Measurements from ENCODE around the gene LRIT1. TPM values are rescaled to one million over a fixed set of nuclear protein-coding genes. Genes with fewer than 3 reads are reported as not detected.
A peak's percentile ranks its signal among the peaks of the same experiment; 100 is the strongest.

LRIT1 gene
- total and polyA plus RNA-seq, 2 experiments from 2014 or later = not detected

GRCh38 chr10:84262190-84262956 lies 21.0 kb upstream of the LRIT1 start:
- 65 to 67% methylated on average over 13 of the region's 13 CpGs for WGBS, 2 experiments (ENCODE audit: low coverage in 1 of 2, low lambda C conversion rate in 2 of 2, missing lambda C conversion rate in 2 of 2)
- H3K36me3 ChIP-seq (ENCODE audit: low read depth) = no peaks in the 10 kb centered on the region
- no peaks in the 10 kb centered on the region for H3K9me3 ChIP-seq (ENCODE audit: low read depth)
- no peaks in the 10 kb centered on the region for H4K20me1 ChIP-seq (ENCODE audit: insufficient read depth)
- no peaks in the 10 kb centered on the region; the same call in 1 of the 2 replicates for H3K27me3 ChIP-seq (replicated peaks; ENCODE audit: insufficient read depth)
- H3K4me2 ChIP-seq (ENCODE audit: unreplicated experiment) = no peak overlapping the region
- H2AFZ ChIP-seq = no peak overlapping the region
- H3K9ac ChIP-seq = no peak overlapping the region
- no peak overlapping the region for H3K27ac ChIP-seq
- DNase-seq = no peak
- H3K9me2 ChIP-seq (ENCODE audit: insufficient read depth) = no peaks in the 10 kb centered on the region
- H3K79me2 ChIP-seq (ENCODE audit: insufficient read depth) = no peaks in the 10 kb centered on the region
- in situ Hi-C loops (cut with MboI) = loop anchor here (5.0 kb wide), 1 partner anchor 280 kb away; no protein-coding TSS in a partner anchor
- no peak overlapping the region for H3K4me3 ChIP-seq
- 0 out of 2 replicates have a peak, but pooled peaks cover under 1% of the 10 kb centered on the region for H3K4me1 ChIP-seq (ENCODE audit: insufficient read depth)
- TF ChIP-seq EZH2 (IDR thresholded peaks at IDR 0.05; ENCODE audit: insufficient read depth, poor library complexity, severe bottlenecking) (no peak), EZH2phosphoT487 (IDR thresholded peaks at IDR 0.05; ENCODE audit: insufficient read depth, low read depth) (no peak)
- no peaks in the 10 kb centered on the region for H3F3A ChIP-seq (ENCODE audit: insufficient read depth)

GRCh38 chr10:84261236-84261915 lies 20.0 kb upstream of the LRIT1 start:
- in situ Hi-C loops (cut with MboI) = loop anchor here (5.0 kb wide), 1 partner anchor 281 kb away; no protein-coding TSS in a partner anchor
- H3K9ac ChIP-seq = no peak overlapping the region
- no peak overlapping the region for H3K27ac ChIP-seq
- no peaks in the 10 kb centered on the region for H3K79me2 ChIP-seq (ENCODE audit: insufficient read depth)
- WGBS, 2 experiments (ENCODE audit: low coverage in 1 of 2, low lambda C conversion rate in 2 of 2, missing lambda C conversion rate in 2 of 2) = 61 to 65% methylated on average over 7 of the region's 7 CpGs
- H4K20me1 ChIP-seq (ENCODE audit: insufficient read depth) = no peaks in the 10 kb centered on the region
- H3K4me1 ChIP-seq (ENCODE audit: insufficient read depth) = no peaks in the 10 kb centered on the region
- no peak overlapping the region for H3K4me2 ChIP-seq (ENCODE audit: unreplicated experiment)
- no peak for DNase-seq
- no peak overlapping the region for H2AFZ ChIP-seq
- no peaks in the 10 kb centered on the region for H3K36me3 ChIP-seq (ENCODE audit: low read depth)
- no peaks in the 10 kb centered on the region for H3K9me2 ChIP-seq (ENCODE audit: insufficient read depth)
- H3K4me3 ChIP-seq = no peak overlapping the region
- no peaks in the 10 kb centered on the region for H3F3A ChIP-seq (ENCODE audit: insufficient read depth)
- TF ChIP-seq EZH2phosphoT487 (IDR thresholded peaks at IDR 0.05; ENCODE audit: insufficient read depth, low read depth) = no peak
- no peak for TF ChIP-seq EZH2 (IDR thresholded peaks at IDR 0.05; ENCODE audit: insufficient read depth, poor library complexity, severe bottlenecking)
- H3K27me3 ChIP-seq (replicated peaks; ENCODE audit: insufficient read depth) = no peaks in the 10 kb centered on the region; the same call in 1 of the 2 replicates
- H3K9me3 ChIP-seq (ENCODE audit: low read depth) = no peaks in the 10 kb centered on the region

- no peak overlapping the region for H3K9ac ChIP-seq
- in situ Hi-C loops (cut with MboI) = no loop called here
- no peaks in the 10 kb centered on the region for H3K4me1 ChIP-seq (ENCODE audit: insufficient read depth)
- H2AFZ ChIP-seq = no peak overlapping the region
- DNase-seq = no peak
- no peak for TF ChIP-seq EZH2 (IDR thresholded peaks at IDR 0.05; ENCODE audit: insufficient read depth, poor library complexity, severe bottlenecking)
- TF ChIP-seq EZH2phosphoT487 (IDR thresholded peaks at IDR 0.05; ENCODE audit: insufficient read depth, low read depth) = no peak
- no peaks in the 10 kb centered on the region for H4K20me1 ChIP-seq (ENCODE audit: insufficient read depth)
- H3K4me2 ChIP-seq (ENCODE audit: unreplicated experiment) = no peak overlapping the region
- H3K9me3 ChIP-seq (ENCODE audit: low read depth) = no peaks in the 10 kb centered on the region
- no peaks in the 10 kb centered on the region for H3K9me2 ChIP-seq (ENCODE audit: insufficient read depth)
- no peaks in the 10 kb centered on the region for H3K36me3 ChIP-seq (ENCODE audit: low read depth)
- no peak overlapping the region for H3K27ac ChIP-seq
- peaks cover 4% of the 10 kb centered on the region; the same call in 1 of the 2 replicates for H3K27me3 ChIP-seq (replicated peaks; ENCODE audit: insufficient read depth)
- H3F3A ChIP-seq (ENCODE audit: insufficient read depth) = no peaks in the 10 kb centered on the region
- WGBS, 2 experiments (ENCODE audit: low coverage in 1 of 2, low lambda C conversion rate in 2 of 2, missing lambda C conversion rate in 2 of 2) = 58 to 63% methylated on average over 7 of the region's 7 CpGs
- no peaks in the 10 kb centered on the region for H3K79me2 ChIP-seq (ENCODE audit: insufficient read depth)
- no peak overlapping the region for H3K4me3 ChIP-seq
These were observed 16.8 kb upstream of the LRIT1 start for GRCh38 chr10:84258034-84258695.

GRCh38 chr10:84257343-84258020 lies 16.1 kb upstream of the LRIT1 start:
- Histone ChIP-seq H3K79me2 (ENCODE audit: insufficient read depth) (no peaks in the 10 kb centered on the region), H4K20me1 (ENCODE audit: insufficient read depth) (no peaks in the 10 kb centered on the region), H3F3A (ENCODE audit: insufficient read depth) (no peaks in the 10 kb centered on the region), H3K4me3 (0 out of 2 replicates have a peak overlapping the region, but pooled peaks have one; percentile 15), H3K4me1 (ENCODE audit: insufficient read depth) (no peaks in the 10 kb centered on the region), H3K36me3 (ENCODE audit: low read depth) (no peaks in the 10 kb centered on the region), H3K9ac (no peak overlapping the region), H3K4me2 (ENCODE audit: unreplicated experiment) (peak overlapping the region; percentile 16), H2AFZ (peak overlapping the region; percentile 58; the same call in 1 of the 2 replicates), H3K9me3 (ENCODE audit: low read depth) (no peaks in the 10 kb centered on the region), H3K27ac (no peak overlapping the region), H3K9me2 (ENCODE audit: insufficient read depth) (no peaks in the 10 kb centered on the region), H3K27me3 (replicated peaks; ENCODE audit: insufficient read depth) (peaks cover 4% of the 10 kb centered on the region; the same call in 1 of the 2 replicates)
- DNase-seq = no peak
- WGBS, 2 experiments (ENCODE audit: low coverage in 1 of 2, low lambda C conversion rate in 2 of 2, missing lambda C conversion rate in 2 of 2) = 58 to 61% methylated on average over 15 of the region's 15 CpGs
- in situ Hi-C loops (cut with MboI) = no loop called here
- TF ChIP-seq EZH2 (IDR thresholded peaks at IDR 0.05; ENCODE audit: insufficient read depth, poor library complexity, severe bottlenecking) (no peak), EZH2phosphoT487 (IDR thresholded peaks at IDR 0.05; ENCODE audit: insufficient read depth, low read depth) (no peak)

Measured in GM23248 (cell line).